C4-2B (cell line): ENCODE data around the gene ZNF878.

Experiments used
- H3K27ac ChIP-seq: fragments of 450-650 bp; 2 replicates; pipeline ENCODE4 v1.5.1; 2017
- CTCF ChIP-seq: fragments of 450-650 bp; conservative IDR thresholded peaks from 2 replicates; pipeline ENCODE4 v1.5.1; 2017; ENCODE audit warnings: mild to moderate bottlenecking
- ZFX ChIP-seq: fragments of 450-650 bp; IDR thresholded peaks from 2 replicates; pipeline ENCODE4 v1.6.1; 2017

ZNF878 gene

GRCh38 chr19:12052497-12053169, at the start of gene ZNF878:
ZNF878 (minus strand) TSS chr19:12052961; CDS start chr19:12052801, 160 bp downstream.
- TF ChIP-seq ZFX (no peak), CTCF (no peak)
- H3K27ac ChIP-seq: peak within 1 kb of the TSS; percentile 20; the same call in 1 of the 2 replicates

GRCh38 chr19:12098040-12098439, 45.3 kb upstream of the ZNF878 start:
- H3K27ac ChIP-seq: no peak overlapping the region
- no peak for TF ChIP-seq CTCF
- TF ChIP-seq ZFX: no peak

GRCh38 chr19:12095111-12095790, 42.5 kb upstream of the ZNF878 start:
- no peak overlapping the region for H3K27ac ChIP-seq

GRCh38 chr19:12093777-12094176, 41.0 kb upstream of the ZNF878 start:
- H3K27ac ChIP-seq: no peak overlapping the region
- no peak for TF ChIP-seq CTCF

More at GRCh38 chr19:12095111-12095790, 42.5 kb upstream of the ZNF878 start:
- TF ChIP-seq CTCF (no peak), ZFX (no peak)

- TF ChIP-seq CTCF (no peak), ZFX (no peak)
- H3K27ac ChIP-seq: no peak overlapping the region
Observed at GRCh38 chr19:12092956-12093355, 40.2 kb upstream of the ZNF878 start.

- no peak overlapping the region for H3K27ac ChIP-seq
- TF ChIP-seq CTCF (no peak), ZFX (no peak)
Observed at GRCh38 chr19:12092065-12092867, 39.5 kb upstream of the ZNF878 start.

- no peak for TF ChIP-seq ZFX
- peak; percentile 73 for TF ChIP-seq CTCF
- no peak overlapping the region for H3K27ac ChIP-seq
Observed at GRCh38 chr19:12090807-12091206, 38.0 kb upstream of the ZNF878 start.
